Epithelial cell of prostate (primary cell): Measurements from ENCODE around the gene COLEC12.

Experiments
- DNase-seq: peaks from one replicate; pipeline ENCODE4 v3.0.0-alpha.2; 2011; ENCODE audit warnings: low read depth, low spot score
- H3K27ac ChIP-seq: fragments of 450-650 bp; 2 replicates; pipeline ENCODE4 v1.5.1; 2017; ENCODE audit warnings: mild to moderate bottlenecking

COLEC12 gene

GRCh38 chr18:506801-507200 is 6.3 kb upstream of the COLEC12 start:
- no peak for DNase-seq
- no peak overlapping the region for H3K27ac ChIP-seq

GRCh38 chr18:506264-506663 is 5.8 kb upstream of the COLEC12 start:
- no peak for DNase-seq
- H3K27ac ChIP-seq: no peak overlapping the region

GRCh38 chr18:505483-506122 is 5.1 kb upstream of the COLEC12 start:
- DNase-seq: no peak

DNA sequence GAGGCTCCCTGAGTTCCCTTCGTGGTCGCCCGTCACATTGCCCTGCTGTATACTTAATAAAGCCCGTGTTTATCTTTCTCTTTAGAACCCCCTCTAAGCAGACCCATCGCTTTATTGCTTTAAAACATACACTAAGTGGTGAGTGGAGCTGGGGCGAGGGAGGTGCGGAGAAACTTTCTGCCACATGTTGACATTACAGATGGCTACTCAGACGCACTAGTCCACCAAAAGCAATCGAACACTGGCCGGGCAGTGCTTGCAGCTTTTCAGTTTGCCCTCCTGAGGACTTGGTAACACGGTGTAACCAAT is 859 bp upstream of the COLEC12 start:
- H3K27ac ChIP-seq: no peak overlapping the region
- DNase-seq: no peak

More at GRCh38 chr18:505483-506122, 5.1 kb upstream of the COLEC12 start:
- H3K27ac ChIP-seq: no peak overlapping the region

- no peak for DNase-seq
- no peak overlapping the region for H3K27ac ChIP-seq
These were observed 497 bp downstream of the COLEC12 start for GRCh38 chr18:499776-500631.

DNA sequence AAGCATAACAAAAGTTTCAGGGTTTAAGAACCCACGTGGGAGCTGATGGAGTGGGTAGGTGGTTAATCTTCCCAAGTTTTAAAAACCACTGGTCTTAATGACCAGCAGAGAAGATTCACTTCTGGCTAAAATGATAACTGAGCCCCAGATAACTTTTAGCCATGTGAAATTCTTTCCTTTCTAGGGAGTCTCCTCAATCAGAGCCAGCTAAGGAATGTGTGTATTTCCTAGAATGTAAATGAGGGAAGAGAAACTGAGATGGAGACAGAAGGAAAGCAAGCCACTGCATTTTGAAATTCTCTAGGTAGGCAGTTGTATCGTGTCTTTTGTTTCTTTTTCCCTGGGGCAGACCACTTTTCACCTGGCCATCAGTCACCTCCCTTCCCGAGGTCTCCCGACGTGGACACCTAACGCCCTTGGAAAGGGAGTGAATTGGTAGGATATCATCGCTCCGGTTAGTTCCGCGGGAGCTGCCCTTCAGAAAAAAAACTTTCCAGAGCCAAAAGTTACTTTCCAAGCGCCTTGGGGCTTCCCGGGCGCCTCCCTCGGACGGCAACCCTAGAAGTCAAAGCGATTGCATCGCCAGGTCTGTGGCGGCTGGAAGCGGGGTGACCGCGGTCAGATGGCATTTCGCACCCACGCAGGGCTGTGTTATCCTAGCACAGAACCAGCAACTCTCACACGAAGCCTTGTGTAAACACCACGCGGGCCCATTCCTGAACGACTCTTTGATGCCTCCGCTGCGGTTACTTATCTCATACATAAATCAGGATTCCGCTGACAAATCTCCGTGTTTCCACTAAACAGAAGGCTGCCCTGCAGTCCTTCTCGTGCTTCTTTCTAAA is 1.3 kb downstream of the COLEC12 start:
- DNase-seq: no peak
- H3K27ac ChIP-seq: no peak overlapping the region

GRCh38 chr18:497688-498087 is 2.8 kb downstream of the COLEC12 start:
- DNase-seq: no peak

DNA sequence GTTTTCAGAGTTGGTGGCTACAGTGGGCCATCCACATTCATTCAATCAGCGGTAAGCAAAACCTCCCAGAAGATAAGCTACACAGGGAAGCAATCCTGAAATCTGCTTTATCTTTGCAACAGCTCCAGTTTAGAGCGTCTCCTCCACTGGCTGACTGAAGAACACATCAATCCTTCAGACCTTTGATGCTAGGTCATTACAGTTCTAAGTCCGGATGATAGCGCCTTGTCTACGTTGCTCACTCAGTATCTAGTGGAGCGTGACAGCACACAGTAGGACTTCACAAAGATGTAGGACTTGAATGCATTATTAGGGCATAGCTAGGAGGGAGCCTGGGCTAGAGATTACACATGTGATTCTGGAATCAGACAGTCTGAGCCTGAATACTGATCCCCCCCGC is 5.0 kb downstream of the COLEC12 start:
- no peak for DNase-seq
- H3K27ac ChIP-seq: no peak overlapping the region

More at GRCh38 chr18:497688-498087, 2.8 kb downstream of the COLEC12 start:
- no peak overlapping the region for H3K27ac ChIP-seq

- no peak for DNase-seq
- no peak overlapping the region for H3K27ac ChIP-seq
These were observed 5.5 kb downstream of the COLEC12 start for GRCh38 chr18:495017-495416.

DNA sequence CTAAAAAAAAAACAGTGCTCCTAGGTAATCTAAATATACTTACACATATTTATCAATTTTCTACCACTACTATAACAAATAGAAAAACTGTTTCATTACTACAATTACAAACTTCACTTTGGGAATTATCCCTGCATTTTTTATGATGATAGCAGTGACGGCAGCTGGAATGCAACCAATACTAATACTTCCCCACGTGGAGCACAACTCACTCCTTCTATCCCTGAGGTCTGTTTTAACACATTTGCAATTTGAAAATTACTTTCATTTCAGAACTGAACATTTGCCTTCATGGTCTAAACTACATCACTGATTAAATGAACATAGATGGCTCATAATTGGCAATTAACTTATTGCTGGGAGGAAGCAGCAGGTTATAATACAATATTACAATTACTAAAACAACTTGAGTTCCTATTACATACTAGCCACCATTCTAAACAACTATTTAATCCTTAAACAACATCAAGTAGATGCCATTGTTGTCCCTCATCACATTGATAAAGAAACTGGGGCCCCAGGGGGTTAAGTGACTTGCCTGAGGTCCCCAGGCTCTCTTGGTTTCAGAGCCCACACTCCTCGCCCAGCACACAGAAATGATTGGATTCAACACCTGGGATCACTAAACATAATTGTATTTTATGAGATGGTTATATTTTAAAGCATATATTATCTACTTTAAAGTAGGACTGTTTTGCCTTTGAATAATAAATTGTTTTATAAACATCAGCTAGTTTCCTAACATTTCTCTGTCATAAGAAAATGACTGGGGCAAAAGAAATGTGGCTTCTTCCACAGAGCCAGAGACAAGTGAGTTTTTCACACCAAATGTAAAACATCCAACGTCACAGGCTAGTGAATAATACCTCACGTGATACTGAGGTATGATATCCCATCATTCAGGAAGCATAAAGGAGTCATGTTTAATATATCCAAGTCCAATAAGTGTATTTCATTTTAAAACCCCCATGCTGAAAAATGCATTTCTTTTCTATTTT is 6.2 kb downstream of the COLEC12 start:
- no peak for DNase-seq
- H3K27ac ChIP-seq: no peak overlapping the region

DNA sequence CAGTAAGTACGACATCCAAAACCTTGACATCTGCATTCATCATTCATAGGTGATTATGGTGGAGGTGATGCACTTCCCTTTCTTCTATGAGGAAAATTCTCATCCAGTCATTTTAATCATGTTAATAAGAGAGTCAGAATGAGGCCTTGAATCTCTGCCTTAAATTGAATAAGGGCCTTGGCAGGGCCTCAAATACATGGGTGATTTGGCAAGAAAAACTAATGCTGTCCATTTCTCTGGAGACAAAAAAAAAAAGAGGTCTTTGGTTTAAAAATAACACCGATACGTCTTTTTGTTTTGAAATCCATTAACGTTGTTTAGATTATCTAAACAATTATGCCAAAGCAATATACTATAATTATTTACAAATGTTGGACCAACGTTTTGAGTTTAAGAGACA is 8.1 kb downstream of the COLEC12 start:
- no peak overlapping the region for H3K27ac ChIP-seq
- no peak for DNase-seq

DNA sequence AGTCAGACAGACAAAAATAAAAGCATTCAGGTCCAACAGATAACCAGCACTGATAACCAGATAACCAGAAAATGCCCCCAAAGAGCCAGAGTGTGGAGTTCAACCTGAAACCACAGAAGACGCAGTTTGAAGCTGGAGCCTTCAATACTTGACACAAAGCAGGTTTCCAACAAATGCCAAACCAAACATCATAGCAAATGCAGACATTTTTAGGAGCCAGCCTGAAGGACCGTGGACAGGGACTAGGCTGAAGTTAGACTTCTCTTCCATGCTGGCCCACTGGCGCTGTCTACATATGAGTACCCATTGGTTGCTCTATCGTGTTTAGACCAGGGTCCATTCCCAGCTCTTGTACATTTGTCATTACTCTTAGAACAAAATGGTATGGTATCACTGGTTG is 9.9 kb downstream of the COLEC12 start:
- H3K27ac ChIP-seq: no peak overlapping the region
- no peak for DNase-seq

- DNase-seq: no peak
These were observed 10.5 kb downstream of the COLEC12 start for GRCh38 chr18:490024-490366.

GRCh38 chr18:489244-490023 is 11.1 kb downstream of the COLEC12 start:
- DNase-seq: no peak

More at GRCh38 chr18:490024-490366, 10.5 kb downstream of the COLEC12 start:
- no peak overlapping the region for H3K27ac ChIP-seq

GRCh38 chr18:486929-487740 is 13.4 kb downstream of the COLEC12 start:
- DNase-seq: no peak
- H3K27ac ChIP-seq: no peak overlapping the region

More at GRCh38 chr18:489244-490023, 11.1 kb downstream of the COLEC12 start:
- H3K27ac ChIP-seq: no peak overlapping the region

GRCh38 chr18:484749-485464 is 15.6 kb downstream of the COLEC12 start:
- no peak for DNase-seq
- H3K27ac ChIP-seq: no peak overlapping the region

DNA sequence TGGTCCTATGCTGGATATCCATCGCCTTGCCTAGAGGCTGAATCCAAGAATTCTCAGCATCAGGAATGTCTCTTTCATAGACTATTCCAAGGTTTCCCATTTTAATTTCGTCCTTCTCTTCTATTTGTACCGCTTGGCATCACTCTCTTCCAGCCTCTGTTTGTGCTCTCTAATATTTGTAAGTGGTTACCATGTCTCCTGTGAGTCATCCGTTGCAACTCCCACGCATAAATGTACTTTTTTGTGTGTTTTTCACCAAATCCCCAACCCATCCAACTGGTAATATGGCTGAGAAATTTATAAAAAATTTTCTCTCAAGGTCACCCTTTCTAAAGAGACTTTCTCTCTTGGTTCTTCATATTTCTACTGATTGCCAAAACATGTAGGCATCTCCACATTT is 21.8 kb downstream of the COLEC12 start:
- H3K27ac ChIP-seq: no peak overlapping the region
- no peak for DNase-seq

DNA sequence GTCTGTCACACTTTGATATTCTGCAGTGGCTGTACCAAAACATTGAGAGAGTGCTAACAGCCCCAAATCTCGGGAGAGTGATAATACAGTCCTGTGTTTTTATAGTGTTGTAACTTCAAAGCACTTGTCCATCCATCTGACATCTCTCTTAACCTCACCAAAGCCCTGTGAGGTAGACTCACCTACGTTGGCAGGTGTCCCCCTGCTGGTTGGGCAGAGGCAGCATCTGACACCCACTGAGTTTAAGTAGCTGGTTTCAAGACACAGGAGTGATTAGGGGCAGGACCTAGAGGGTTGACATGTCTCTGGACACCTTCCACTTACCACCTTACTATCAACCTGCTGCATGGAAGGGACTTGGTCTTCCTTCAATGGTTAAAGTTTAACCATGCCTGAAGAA is 22.9 kb downstream of the COLEC12 start:
- H3K27ac ChIP-seq: no peak overlapping the region
- no peak for DNase-seq
